WERI-Rb-1 (cell line): ENCODE data around the gene NLRP1.

Experiments
- DNase-seq: peaks from one replicate; pipeline ENCODE4 v3.0.0-alpha.2; 2020
- H3K27ac ChIP-seq: fragments of 250-450 bp; sonication (Bioruptor Pico); 2 replicates; pipeline ENCODE4 v1.5.1; 2020; ENCODE audit warnings: mild to moderate bottlenecking, moderate library complexity
- H3K27me3 ChIP-seq: fragments of 250-450 bp; sonication (Bioruptor Pico); 2 replicates; pipeline ENCODE4 v1.5.1; 2021; ENCODE audit warnings: mild to moderate bottlenecking, low read depth, moderate library complexity; ENCODE audit not compliant: insufficient read depth, severe bottlenecking
- H3K36me3 ChIP-seq: fragments of 250-450 bp; sonication (Bioruptor Pico); 2 replicates; pipeline ENCODE4 v1.5.1; 2020; ENCODE audit warnings: mild to moderate bottlenecking, moderate library complexity
- H3K4me3 ChIP-seq: 2 replicates; pipeline ENCODE4 v1.5.1; 2011; ENCODE audit warnings: low read depth, mild to moderate bottlenecking, control low read depth, low read length
- H3K9me3 ChIP-seq: fragments of 250-450 bp; sonication (Bioruptor Pico); 2 replicates; pipeline ENCODE4 v1.5.1; 2021; ENCODE audit warnings: mild to moderate bottlenecking, moderate library complexity; ENCODE audit not compliant: severe bottlenecking
- TF ChIP-seq, protein P1 (sequence below): IDR thresholded peaks from 2 replicates; pipeline ENCODE4 v1.5.1; 2011; ENCODE audit warnings: low read depth, mild to moderate bottlenecking, control low read depth, inconsistent platforms, low read length

Gene NLRP1

DNA sequence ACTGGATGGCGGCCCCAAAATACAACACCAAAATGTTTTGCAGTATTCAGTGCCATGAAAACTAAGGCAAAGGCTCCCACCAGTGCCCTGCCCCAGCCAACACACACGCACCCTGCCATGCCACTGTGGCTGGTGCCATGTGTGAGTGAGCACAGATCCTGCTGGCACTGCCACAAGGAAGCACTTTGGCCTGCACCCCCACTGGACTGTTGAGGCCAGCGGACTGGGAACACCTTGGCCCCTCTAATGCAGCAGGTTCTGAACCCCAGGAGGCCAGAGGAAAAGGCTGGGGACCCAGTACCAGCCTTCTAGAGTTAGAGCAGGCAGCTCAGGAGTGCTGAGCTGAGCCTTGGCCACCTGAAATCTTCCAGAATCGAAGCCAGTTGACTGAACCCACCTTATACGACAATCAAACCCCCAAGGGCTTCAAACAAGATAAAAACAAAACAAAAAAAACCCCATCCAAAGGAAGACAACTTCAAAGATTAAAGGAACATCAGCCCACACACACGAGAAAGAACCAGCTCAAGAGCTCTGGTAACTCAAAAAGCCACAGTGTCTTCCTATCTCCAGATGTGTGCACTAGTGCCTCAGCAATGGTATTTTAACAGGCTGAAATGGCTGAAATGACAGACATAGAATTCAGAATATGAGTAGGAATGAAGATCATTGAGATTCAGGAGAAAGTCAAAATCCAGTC, 21.5 kb downstream of the NLRP1 start:
- Histone ChIP-seq H3K27me3 (no peaks in the 10 kb centered on the region), H3K9me3 (no peaks in the 10 kb centered on the region), H3K4me3 (no peak overlapping the region), H3K36me3 (no peaks in the 10 kb centered on the region), H3K27ac (no peak overlapping the region)
- DNase-seq, result no peak
- TF ChIP-seq, protein P1, sequence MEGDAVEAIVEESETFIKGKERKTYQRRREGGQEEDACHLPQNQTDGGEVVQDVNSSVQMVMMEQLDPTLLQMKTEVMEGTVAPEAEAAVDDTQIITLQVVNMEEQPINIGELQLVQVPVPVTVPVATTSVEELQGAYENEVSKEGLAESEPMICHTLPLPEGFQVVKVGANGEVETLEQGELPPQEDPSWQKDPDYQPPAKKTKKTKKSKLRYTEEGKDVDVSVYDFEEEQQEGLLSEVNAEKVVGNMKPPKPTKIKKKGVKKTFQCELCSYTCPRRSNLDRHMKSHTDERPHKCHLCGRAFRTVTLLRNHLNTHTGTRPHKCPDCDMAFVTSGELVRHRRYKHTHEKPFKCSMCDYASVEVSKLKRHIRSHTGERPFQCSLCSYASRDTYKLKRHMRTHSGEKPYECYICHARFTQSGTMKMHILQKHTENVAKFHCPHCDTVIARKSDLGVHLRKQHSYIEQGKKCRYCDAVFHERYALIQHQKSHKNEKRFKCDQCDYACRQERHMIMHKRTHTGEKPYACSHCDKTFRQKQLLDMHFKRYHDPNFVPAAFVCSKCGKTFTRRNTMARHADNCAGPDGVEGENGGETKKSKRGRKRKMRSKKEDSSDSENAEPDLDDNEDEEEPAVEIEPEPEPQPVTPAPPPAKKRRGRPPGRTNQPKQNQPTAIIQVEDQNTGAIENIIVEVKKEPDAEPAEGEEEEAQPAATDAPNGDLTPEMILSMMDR, result no peak

DNA sequence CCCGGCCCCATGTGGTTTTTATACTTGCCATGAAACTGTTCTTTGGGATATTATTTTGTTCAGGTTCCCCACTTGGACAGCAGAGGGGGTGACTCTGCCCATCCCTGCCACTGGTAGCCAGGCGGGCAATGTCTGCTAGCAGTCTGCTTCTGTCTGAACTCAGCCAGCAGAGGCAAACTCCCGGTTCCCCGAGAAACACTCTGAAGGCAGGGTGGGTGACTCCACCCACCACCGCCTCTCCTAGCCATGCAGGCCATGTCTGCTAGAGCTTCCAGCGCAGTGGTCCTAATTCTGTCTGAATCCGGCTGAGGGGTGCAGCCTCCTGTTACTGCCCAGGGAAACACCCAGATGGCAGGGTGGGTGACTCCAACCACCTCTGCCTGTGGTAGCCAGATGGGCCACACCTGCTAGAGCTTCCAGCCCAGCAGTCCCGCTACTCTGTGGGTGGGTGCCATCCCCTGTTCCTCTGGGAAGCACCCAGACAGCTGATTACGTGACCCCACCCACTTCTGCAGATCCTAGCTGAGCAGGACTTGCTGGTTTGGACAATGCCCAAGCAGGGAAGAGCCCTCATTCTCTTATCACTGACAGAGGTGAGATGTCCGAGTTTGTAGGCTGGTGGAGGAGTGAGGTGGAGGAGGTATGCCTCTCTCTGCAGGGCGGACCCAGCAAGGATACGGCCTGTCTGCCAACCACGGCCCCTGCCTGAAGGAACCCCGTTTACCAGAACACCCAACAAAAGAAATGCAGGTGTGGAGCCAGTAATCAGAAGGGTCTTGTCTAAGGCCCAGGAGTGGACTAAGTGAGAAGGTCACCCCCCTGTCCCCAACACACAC, 22.4 kb downstream of the NLRP1 start:
- H3K27me3 ChIP-seq, result no peaks in the 10 kb centered on the region
- no peak overlapping the region for H3K4me3 ChIP-seq
- no peaks in the 10 kb centered on the region for H3K9me3 ChIP-seq
- TF ChIP-seq, protein P1, result no peak
- DNase-seq, result no peak
- H3K36me3 ChIP-seq, result no peaks in the 10 kb centered on the region
- no peak overlapping the region for H3K27ac ChIP-seq

DNA sequence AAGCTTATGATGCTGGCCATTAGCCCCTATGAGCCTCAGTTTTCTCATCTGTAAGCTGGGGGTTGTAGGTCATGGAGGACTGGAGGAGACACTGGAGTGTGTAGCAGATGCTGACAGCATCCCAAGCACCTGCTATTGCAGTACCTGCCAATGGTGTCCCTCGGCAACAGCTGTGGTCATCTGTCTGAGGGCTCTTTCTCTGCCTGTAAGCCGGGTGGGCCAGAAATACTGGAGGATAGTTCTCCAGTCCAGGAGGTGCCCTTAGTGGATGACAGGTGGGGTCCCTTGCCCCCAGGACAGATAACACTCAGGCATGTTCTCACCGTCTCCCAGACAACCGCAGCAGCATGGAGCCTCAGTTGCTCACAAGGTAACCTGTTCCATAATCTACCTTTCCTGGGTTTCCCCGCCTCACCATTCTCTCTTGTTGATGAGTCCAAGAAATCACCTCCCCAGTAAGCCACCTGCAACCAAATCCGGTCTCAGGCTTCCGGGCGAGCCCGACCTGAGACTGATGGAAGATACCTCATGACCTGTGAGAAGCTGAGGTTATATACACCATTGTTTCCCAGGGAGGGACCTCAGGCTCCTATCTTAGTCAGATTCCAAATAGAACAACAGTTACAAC, 23.8 kb downstream of the NLRP1 start:
- Histone ChIP-seq H3K27me3 (no peaks in the 10 kb centered on the region), H3K4me3 (no peak overlapping the region), H3K27ac (no peak overlapping the region), H3K36me3 (no peaks in the 10 kb centered on the region), H3K9me3 (no peaks in the 10 kb centered on the region)
- DNase-seq, result no peak
- TF ChIP-seq, protein P1, result no peak

DNA sequence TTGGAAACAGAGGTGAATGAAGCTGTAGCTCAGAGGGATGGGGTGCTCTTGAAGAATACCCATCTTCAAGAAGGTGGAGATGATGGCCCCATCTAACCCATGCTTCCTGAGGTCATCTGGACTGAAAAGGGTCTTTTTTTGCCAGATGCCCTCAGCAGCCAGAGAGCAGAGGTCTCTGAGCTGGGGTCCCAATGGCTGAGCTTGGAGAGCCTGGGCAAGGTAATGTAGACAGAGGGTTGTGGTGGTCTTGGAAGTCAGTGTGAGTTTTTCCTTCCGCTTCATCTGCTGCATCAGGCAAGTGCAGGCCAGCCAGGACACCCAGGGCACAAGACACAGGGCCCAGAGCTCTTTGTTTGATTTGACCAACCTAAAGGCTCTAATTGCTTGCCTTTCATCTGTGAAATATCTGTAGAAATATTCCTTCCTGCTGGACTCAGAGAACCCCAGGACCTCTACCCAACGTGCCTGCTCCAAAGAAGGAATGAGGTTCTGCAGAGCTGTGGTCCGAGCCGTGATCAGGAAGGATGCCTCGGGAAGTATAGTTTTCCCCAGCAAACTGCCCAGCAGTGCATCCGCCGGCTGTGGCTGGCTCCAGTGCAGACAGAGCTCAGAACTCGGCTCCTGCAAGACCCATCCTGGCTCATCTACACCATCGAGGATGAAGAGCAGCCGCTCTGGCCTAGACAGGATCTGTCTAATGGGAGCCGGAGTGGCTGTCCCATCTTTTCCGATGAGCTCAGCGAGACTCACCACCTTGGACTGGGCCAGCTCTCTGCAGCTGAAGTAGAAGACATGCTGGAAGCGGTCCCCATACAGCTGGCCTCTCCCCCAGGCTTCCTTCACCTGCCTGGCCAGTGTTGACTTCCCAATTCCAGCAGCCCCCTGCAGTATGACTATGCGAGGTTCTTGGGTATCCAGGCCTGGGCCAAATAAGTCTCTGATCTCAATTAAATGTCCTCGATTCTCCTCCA, 25.2 kb downstream of the NLRP1 start:
- TF ChIP-seq, protein P1, result no peak
- DNase-seq, result no peak
- Histone ChIP-seq H3K4me3 (no peak overlapping the region), H3K9me3 (no peaks in the 10 kb centered on the region), H3K36me3 (no peaks in the 10 kb centered on the region), H3K27ac (no peak overlapping the region), H3K27me3 (no peaks in the 10 kb centered on the region)

DNA sequence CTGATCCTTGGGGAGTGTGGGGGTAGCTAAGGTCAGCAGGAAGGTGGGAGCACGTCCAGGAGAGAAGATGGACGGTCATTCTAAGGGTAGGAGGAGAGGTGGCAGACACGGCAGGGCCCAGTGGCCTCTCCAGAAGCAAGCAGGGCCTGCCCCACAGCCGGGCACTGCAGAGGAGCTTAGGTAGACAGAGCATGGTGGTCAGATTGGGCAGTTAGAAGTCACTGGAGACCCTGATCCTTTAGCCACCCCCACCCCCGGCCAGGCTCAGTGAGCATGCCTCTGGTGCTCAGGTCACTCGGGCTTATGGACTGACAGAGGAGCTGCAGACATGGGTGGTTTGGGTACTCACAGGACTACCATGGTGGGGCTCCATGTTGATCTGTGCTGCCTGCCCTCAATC, 26.3 kb downstream of the NLRP1 start:
- H3K4me3 ChIP-seq, result no peak overlapping the region
- no peaks in the 10 kb centered on the region for H3K9me3 ChIP-seq
- no peak overlapping the region for H3K27ac ChIP-seq
- no peaks in the 10 kb centered on the region for H3K27me3 ChIP-seq
- H3K36me3 ChIP-seq, result no peaks in the 10 kb centered on the region
- no peak for DNase-seq
- TF ChIP-seq, protein P1, result no peak
